HG02588 (cell line): ENCODE measurements around the gene CBFA2T3.

Experiments used
- ATAC-seq: cut with Tn5 transposase; IDR thresholded peaks from one replicate; pipeline ENCODE4 v1.9.1; 2021; ENCODE audit warnings: mild to moderate bottlenecking, moderate library complexity; ENCODE audit not compliant: unreplicated experiment

Gene CBFA2T3

DNA sequence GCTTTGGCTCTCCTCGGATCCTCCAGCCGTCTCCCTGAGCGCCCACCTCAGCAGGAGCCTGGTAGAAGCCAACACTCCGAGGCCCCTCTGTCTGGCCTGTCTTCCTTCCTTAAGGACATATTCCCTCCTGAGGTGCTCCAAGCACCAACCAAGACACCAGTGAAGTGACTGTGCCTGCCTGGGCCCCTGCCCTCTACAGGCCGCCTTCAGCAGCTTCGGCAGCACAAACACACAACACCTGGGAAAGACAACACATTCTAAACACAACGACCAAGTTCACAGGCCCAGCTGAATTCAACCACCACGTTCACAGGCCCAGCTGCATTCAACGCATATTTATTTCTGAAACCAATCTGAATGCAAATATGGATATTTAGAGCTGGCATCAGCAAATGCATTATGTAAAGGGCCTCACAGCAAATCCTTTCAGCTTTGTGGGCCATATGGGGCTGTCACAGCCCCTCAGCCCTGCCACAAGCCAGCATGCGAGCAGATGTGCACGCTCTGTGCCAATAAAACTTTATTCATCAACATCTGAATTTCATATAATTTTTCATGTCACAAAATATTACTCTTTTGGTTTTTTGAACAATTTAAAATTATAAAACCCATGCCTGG lies 132.5 kb downstream of the CBFA2T3 start:
- ATAC-seq: no peak

DNA sequence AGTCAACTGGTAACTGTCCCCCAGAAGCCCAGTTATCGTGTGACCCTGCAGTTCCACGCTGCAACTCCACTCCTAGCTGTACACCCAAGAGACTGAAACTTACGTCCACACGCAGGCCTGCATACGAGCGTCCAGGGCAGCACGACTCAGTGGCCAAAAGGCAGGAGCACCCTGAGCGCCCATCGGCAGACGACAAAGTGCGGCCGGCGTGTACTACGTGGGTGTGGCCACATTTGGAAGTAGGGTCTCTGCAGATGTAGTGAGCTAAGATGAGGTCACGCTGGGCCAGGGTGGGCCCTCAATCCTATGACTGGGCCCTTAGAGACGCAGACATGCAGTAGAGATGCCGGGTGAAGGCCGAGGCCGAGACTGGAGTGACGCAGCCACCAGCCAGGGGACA lies 133.8 kb downstream of the CBFA2T3 start:
- ATAC-seq: no peak

GRCh38 chr16:88842806-88843205 lies 134.2 kb downstream of the CBFA2T3 start:
- no peak for ATAC-seq

DNA sequence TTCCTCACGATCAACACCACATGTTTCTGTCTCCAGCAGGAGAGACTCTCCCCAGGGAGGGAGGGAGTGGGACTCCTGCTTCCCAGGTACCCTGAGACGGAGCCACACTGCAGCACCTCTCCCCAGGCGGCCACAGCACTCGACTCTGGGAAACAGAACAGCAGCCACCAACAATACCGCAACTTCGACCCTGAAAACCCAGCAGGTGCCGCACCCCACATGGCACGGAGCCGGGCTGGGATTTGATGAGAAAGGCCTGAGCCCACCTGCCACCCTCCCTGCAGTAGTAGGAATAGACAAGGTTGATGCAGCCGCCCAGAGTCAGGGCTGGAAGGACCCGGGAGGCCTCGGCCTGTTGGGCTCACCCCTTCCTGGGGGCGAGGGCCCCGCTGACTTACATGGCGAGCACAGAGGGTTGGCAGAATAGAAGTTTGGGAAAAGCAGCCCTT lies 134.7 kb downstream of the CBFA2T3 start:
- ATAC-seq: no peak

DNA sequence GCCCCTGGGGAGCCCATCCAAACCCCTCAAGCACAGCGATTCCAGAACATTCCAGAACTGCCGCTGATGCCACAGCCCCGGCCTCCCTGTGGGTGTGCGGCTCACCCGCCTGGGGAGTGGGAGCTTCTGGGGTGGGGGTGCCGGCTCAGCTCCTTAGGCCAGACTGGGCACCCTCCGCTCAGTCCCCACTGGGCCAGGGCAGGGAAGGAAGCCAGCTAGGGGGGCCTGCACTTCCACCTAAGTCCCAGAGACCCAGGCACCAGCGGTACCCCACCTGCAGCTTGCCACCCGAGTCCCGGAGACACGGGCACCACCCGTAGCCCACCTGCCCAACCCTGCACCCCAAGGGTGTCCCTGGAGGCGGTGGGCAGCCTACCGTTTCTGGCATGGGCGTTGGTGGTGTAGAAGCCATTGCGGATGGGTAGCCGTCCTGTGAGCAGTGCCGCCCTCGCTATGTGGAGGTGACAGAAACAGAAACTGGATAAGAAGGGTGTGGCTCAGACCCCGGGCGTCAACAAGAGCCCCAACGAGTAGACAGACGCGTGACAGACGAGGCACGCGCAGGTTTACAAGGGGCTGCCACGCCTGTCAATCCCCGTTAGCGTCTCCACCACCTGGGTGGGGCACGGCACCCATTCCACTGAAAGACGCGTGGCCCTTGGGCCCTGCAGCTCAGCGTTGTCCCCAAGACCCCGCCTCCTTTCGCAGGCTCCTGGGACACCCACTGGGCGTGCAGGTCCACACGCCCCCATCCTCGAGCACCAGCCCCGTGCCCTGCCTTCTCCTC lies 135.3 kb downstream of the CBFA2T3 start:
- ATAC-seq: no peak

DNA sequence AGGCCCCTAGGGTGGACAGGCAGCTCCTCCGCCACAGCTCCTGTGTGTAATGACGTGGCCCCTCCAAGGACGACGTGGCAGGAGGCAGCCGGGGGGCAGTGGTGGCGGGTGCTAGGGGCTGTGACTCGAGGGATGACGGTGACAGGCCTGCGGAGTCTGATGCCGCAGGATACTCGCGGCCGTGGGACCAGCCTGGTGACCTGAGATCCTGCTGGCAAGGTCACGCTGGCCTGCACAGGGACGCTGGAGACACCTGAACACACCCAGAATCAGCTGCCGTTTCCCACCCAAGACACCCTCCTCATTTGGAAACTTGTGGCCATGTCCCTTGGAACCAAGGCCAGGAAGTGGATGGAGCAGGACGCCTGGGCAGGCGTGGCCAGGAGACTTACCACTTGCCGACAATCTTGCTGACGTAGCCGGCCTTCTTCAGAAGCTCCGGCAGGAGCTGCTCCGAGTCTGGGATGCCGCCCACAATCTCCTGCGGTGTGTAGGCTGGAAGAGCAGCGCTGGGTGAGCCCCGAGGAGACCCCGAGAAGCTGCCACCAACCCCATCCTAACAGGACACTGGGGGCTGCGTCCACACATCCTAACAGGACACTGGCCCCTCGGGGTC lies 136.3 kb downstream of the CBFA2T3 start:
- ATAC-seq: no peak

GRCh38 chr16:88839745-88840599 lies 137.0 kb downstream of the CBFA2T3 start:
- no peak for ATAC-seq

- no peak for ATAC-seq
Measured at GRCh38 chr16:88839026-88839529, 137.9 kb downstream of the CBFA2T3 start.

DNA sequence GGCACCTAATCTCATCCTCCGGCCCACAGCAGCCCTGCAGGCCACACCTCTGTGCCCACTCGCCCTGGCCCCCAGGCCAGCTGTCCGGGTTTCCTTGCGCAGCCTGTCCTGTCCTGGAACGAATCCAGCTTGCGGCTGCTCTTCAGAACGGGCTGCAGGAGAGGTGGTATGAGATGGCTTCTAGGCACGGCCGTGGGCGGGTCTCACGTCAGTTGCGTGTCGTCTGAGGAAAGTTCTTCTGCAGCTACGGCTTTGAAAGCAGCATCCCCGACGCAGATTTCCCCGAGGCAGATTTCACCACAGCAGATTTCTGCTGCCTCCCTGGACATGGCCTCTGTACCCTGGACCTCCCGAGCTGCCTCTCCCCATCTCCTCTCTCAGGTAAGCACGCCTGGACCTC lies 138.4 kb downstream of the CBFA2T3 start:
- ATAC-seq: no peak

DNA sequence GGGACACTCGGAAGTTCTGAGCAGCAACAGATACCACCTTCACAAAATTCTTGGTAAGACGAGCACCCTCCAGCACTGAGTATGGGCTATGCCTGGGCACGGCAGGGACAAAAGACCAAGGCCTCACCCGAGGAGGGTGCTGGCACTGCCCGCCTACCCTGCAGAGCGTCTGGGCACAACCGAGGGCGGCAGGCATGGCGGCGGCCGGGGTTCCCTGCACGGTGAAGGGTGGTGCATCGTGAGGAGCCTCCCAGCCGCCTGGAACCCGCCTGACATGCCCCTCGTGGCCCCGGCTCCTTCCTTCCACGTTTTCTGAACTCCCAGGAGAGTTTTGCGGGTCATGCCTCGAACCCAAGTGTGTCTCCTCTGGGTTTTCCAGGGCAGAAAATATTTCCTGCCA lies 139.2 kb downstream of the CBFA2T3 start:
- no peak for ATAC-seq

GRCh38 chr16:88836791-88837190 lies 140.2 kb downstream of the CBFA2T3 start:
- ATAC-seq: no peak

- no peak for ATAC-seq
Measured at GRCh38 chr16:88835818-88836217, 141.2 kb downstream of the CBFA2T3 start.

DNA sequence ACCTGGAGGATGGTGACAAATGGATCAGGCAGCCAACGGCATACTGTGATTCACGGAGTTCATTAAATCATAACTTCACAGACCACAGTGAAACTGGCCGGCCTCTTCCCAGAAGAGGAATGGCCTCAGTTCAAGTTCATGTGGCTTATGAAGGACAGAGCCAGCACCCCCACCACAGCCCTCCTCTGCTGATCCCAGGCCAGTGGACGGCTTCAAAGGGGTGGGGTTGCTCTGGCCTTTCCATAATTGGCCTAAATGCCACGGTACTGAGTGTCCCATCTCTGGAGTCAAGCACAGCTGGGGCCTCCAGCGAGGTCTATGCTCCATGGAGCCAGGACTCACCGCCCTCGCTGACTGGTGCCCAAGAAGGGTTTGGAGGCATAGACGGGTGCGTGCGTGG lies 141.6 kb downstream of the CBFA2T3 start:
- no peak for ATAC-seq

GRCh38 chr16:88834670-88835069 lies 142.3 kb downstream of the CBFA2T3 start:
- no peak for ATAC-seq

DNA sequence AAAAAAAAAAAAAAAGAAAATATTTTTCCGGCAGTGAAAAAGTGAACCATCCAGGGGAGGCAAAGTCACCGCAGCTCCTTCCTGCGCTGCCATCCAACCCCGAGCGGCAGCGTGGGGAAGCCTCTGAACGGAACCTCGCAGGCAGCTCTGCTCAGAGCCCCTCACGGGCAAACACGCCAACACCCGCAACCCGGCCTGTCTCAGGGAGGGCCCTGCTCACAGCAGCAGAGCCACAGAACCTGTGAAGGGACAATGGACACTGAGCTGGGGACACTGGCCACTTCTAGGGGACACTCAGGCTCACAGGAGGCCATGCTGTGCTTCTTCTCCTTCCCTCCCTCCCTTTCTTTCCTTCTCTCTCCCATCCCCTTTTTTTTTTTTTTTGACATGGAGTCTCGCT lies 143.9 kb downstream of the CBFA2T3 start:
- ATAC-seq: no peak

GRCh38 chr16:88831838-88832237 lies 145.2 kb downstream of the CBFA2T3 start:
- no peak for ATAC-seq

- no peak for ATAC-seq
Measured at GRCh38 chr16:88830783-88831182, 146.2 kb downstream of the CBFA2T3 start.

GRCh38 chr16:88830258-88830657 lies 146.7 kb downstream of the CBFA2T3 start:
- ATAC-seq: no peak

DNA sequence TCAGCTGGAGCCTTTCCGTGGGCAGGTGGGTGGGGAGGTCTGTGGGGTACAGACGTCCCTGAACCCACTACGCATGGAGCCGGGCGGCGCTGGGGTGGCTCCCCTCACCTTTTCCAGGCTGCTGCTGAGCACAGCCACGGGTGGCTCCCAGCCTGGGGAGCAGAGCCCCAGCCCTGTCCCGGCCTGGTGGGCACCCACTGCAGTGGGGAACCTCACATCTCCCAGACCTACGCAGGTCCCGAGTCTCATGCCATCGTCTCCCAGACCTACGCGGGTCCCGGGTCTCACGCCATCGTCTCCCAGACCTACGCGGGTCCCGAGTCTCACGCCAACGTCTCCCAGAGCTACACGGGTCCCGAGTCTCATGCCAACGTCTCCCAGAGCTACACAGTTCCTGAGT lies 148.3 kb downstream of the CBFA2T3 start:
- ATAC-seq: no peak

DNA sequence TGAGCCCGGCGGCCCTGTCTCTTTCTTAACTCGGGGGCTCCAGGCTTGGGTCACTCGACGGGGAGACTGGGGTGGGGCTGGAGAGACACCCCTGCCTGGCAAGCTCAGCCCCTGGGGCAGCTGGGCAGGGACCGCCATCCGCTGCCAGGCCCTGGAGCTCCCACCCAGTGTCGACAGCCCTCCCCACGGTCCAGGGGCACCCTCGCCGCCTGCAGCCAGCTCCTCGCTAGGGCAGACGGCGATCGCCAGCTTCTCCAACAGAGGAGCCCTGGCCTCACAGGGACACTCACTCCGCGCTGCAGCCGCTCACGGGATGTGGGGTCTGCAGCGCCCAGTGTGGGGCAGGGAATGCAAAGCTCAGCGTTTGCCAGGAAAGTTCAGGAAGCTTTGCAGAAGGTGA lies 149.3 kb downstream of the CBFA2T3 start:
- no peak for ATAC-seq
